IMR-90 (cell line): ENCODE data around the gene OSBP. TPM values are rescaled to one million over a fixed set of nuclear protein-coding genes. Genes with fewer than 3 reads are reported as not detected.

Experiments
- ATAC-seq: fragments of 200-7000 bp; cut with Tn5 transposase; 2 replicates; pipeline ENCODE4 v1.9.1; 2020; ENCODE audit warnings: low read depth, mild to moderate bottlenecking, moderate library complexity
- BruUV-seq: library from RNA; stranded (reverse); fragments of 400-500 nt; replicated peaks from 2 replicates; lab custom pipeline; 2021; lab: Mats Ljungman, UMichigan
- CTCF ChIA-PET: fragments of 300-600 bp; formaldehyde crosslinking; extraction: SDS; loops from one replicate; lab custom pipeline; 2021; ENCODE audit warnings: antibody characterized with exemption; lab: Yijun Ruan, JAX
- POLR2A ChIA-PET: fragments of 300-600 bp; sonication (Branson Sonifier 250); formaldehyde crosslinking; loops from one replicate; lab custom pipeline; 2022; ENCODE audit warnings: antibody characterized with exemption; ENCODE audit not compliant: unreplicated experiment; lab: Charles Lee
- DNase-seq: peaks from one replicate; pipeline ENCODE4 v3.0.0; 2013
- H2AFZ ChIP-seq: replicated peaks from 2 replicates; pipeline ENCODE3; 2013; ENCODE audit warnings: low read length, mild to moderate bottlenecking; ENCODE audit not compliant: poor library complexity
- H2AK5ac ChIP-seq: 2 replicates; pipeline ENCODE4 v1.6.1; 2013; ENCODE audit warnings: low read depth, low read length, inconsistent platforms
- H2AK9ac ChIP-seq: replicated peaks from 2 replicates; pipeline ENCODE3; 2013; ENCODE audit warnings: mild to moderate bottlenecking, low read depth, low read length, moderate library complexity; ENCODE audit not compliant: poor library complexity
- H2BK120ac ChIP-seq: 2 replicates; pipeline ENCODE4 v1.6.1; 2013; ENCODE audit warnings: low read depth, low read length, inconsistent platforms
- H2BK15ac ChIP-seq: 3 replicates; pipeline ENCODE4 v1.6.1; 2013; ENCODE audit warnings: low read depth, low read length, inconsistent platforms
- H2BK20ac ChIP-seq: 2 replicates; pipeline ENCODE4 v1.6.1; 2013; ENCODE audit warnings: low read depth, mild to moderate bottlenecking, inconsistent platforms, low read length, moderate library complexity
- H2BK5ac ChIP-seq: 2 replicates; pipeline ENCODE4 v1.6.1; 2013; ENCODE audit warnings: mild to moderate bottlenecking, low read depth, low read length, inconsistent platforms; ENCODE audit not compliant: poor library complexity, severe bottlenecking
- H3K14ac ChIP-seq: replicated peaks from 2 replicates; pipeline ENCODE4 v1.6.1; 2013; ENCODE audit warnings: low read depth, low read length, inconsistent platforms
- H3K18ac ChIP-seq: 2 replicates; pipeline ENCODE4 v1.6.1; 2013; ENCODE audit warnings: low read depth, low read length, control low read depth
- H3K23ac ChIP-seq: 2 replicates; pipeline ENCODE4 v1.6.1; 2013; ENCODE audit warnings: low read depth, low read length, inconsistent platforms
- H3K27ac ChIP-seq: 2 replicates; pipeline ENCODE4 v1.5.1; 2013; ENCODE audit warnings: mild to moderate bottlenecking, control low read depth, low read length; ENCODE audit not compliant: insufficient read depth
- H3K27me3 ChIP-seq: 2 replicates; pipeline ENCODE4 v1.6.1; 2013; ENCODE audit warnings: low read length; ENCODE audit not compliant: control insufficient read depth, insufficient read depth
- H3K36me3 ChIP-seq: 2 replicates; pipeline ENCODE4 v1.6.1; 2013; ENCODE audit warnings: low read length, mixed read lengths; ENCODE audit not compliant: control insufficient read depth, insufficient read depth
- H3K4ac ChIP-seq: 2 replicates; pipeline ENCODE4 v1.6.1; 2013; ENCODE audit warnings: low read depth, low read length, inconsistent platforms
- H3K4me1 ChIP-seq: 2 replicates; pipeline ENCODE4 v1.6.1; 2013; ENCODE audit warnings: low read length, mixed read lengths; ENCODE audit not compliant: control insufficient read depth, insufficient read depth
- H3K4me2 ChIP-seq: 2 replicates; pipeline ENCODE4 v1.6.1; 2013; ENCODE audit warnings: low read depth, mild to moderate bottlenecking, control low read depth, low read length, moderate library complexity
- H3K4me3 ChIP-seq: 2 replicates; pipeline ENCODE4 v1.5.1; 2013; ENCODE audit warnings: low read depth, mild to moderate bottlenecking, control low read depth, low read length, moderate library complexity; ENCODE audit not compliant: insufficient read depth
- H3K56ac ChIP-seq: 2 replicates; pipeline ENCODE4 v1.6.1; 2013; ENCODE audit warnings: low read length, inconsistent platforms; ENCODE audit not compliant: insufficient read depth; ENCODE audit errors: extremely low read depth
- H3K79me1 ChIP-seq, 2 experiments: 2 replicates each; pipeline ENCODE4 v1.6.1; 2013; ENCODE audit warnings: low read length in 2 of 2, inconsistent platforms in 1 of 2, low read depth in 1 of 2
- H3K9ac ChIP-seq: 2 replicates; pipeline ENCODE4 v1.6.1; 2013; ENCODE audit warnings: low read depth, low read length, control low read depth
- H3K9me1 ChIP-seq: 2 replicates; pipeline ENCODE4 v1.6.1; 2013; ENCODE audit warnings: low read length, inconsistent platforms; ENCODE audit not compliant: insufficient read depth
- H3K9me3 ChIP-seq: 2 replicates; pipeline ENCODE4 v1.6.1; 2013; ENCODE audit warnings: low read length; ENCODE audit not compliant: control insufficient read depth, insufficient read depth
- H4K20me1 ChIP-seq: 2 replicates; pipeline ENCODE4 v1.6.1; 2013; ENCODE audit warnings: low read length, inconsistent platforms; ENCODE audit not compliant: insufficient read depth
- H4K5ac ChIP-seq: 2 replicates; pipeline ENCODE4 v1.6.1; 2013; ENCODE audit warnings: mild to moderate bottlenecking, low read depth, low read length, control low read depth
- H4K8ac ChIP-seq, 2 experiments: 2 replicates each; pipeline ENCODE4 v1.6.1; 2013; ENCODE audit warnings: low read depth in 2 of 2, low read length in 2 of 2, control low read depth in 1 of 2, inconsistent platforms in 1 of 2
- H4K91ac ChIP-seq: 2 replicates; pipeline ENCODE4 v1.6.1; 2013; ENCODE audit warnings: low read depth, low read length, inconsistent platforms; ENCODE audit not compliant: insufficient read depth
- BHLHE40 ChIP-seq: fragments of 150-350 bp; IDR thresholded peaks from 2 replicates; pipeline ENCODE4 v1.6.1; 2016; ENCODE audit warnings: mild to moderate bottlenecking, low read depth, low read length
- CHD1 ChIP-seq: IDR thresholded peaks from 2 replicates; pipeline ENCODE4 v1.6.1; 2012; ENCODE audit warnings: low read depth, low read length, improper control_type of control experiment
- FOS ChIP-seq: fragments of 150-350 bp; IDR thresholded peaks from 2 replicates; pipeline ENCODE4 v1.6.1; 2016; ENCODE audit warnings: low read depth, low read length
- MAFK ChIP-seq: IDR thresholded peaks from 2 replicates; pipeline ENCODE4 v1.6.1; 2012; ENCODE audit warnings: low read depth, low read length, improper control_type of control experiment
- MAZ ChIP-seq: IDR thresholded peaks from 2 replicates; pipeline ENCODE4 v1.6.1; 2012; ENCODE audit warnings: low read depth, mild to moderate bottlenecking, low read length, improper control_type of control experiment, moderate library complexity, borderline replicate concordance
- MXI1 ChIP-seq: IDR thresholded peaks from 2 replicates; pipeline ENCODE4 v1.6.1; 2012; ENCODE audit warnings: low read depth, mild to moderate bottlenecking, low read length, moderate library complexity, borderline replicate concordance
- NFE2L2 ChIP-seq: fragments of 150-350 bp; IDR thresholded peaks from 2 replicates; pipeline ENCODE4 v1.6.1; 2016; ENCODE audit warnings: low read depth, mild to moderate bottlenecking, low read length
- POLR2A ChIP-seq: IDR thresholded peaks from 2 replicates; pipeline ENCODE4 v1.6.1; 2012; ENCODE audit warnings: mild to moderate bottlenecking, low read depth, low read length
- RAD21 ChIP-seq: IDR thresholded peaks from 2 replicates; pipeline ENCODE4 v1.6.1; 2012; ENCODE audit warnings: low read length, improper control_type of control experiment
- RCOR1 ChIP-seq: IDR thresholded peaks from 2 replicates; pipeline ENCODE4 v1.6.1; 2012; ENCODE audit warnings: mild to moderate bottlenecking, low read length, improper control_type of control experiment; ENCODE audit not compliant: insufficient replicate concordance
- RFX5 ChIP-seq: IDR thresholded peaks from 2 replicates; pipeline ENCODE4 v1.8.0; 2012; ENCODE audit warnings: low read depth, mild to moderate bottlenecking, low read length, moderate library complexity
- SMC3 ChIP-seq: fragments of 150-350 bp; IDR thresholded peaks from 2 replicates; pipeline ENCODE4 v1.6.1; 2016; ENCODE audit warnings: low read depth, mild to moderate bottlenecking, antibody characterized with exemption, low read length, moderate library complexity
- WGBS, 2 experiments: methylation state at CpG; one replicate each; pipeline versions ENCODE4 v1.1.5 to v1.1.7; 2013; ENCODE audit warnings: missing lambda C conversion rate in 2 of 2; ENCODE audit not compliant: insufficient read length in 1 of 2; ENCODE audit errors: extremely low coverage in 2 of 2; 5-methylcytosine and 5-hydroxymethylcytosine counted together
- dilution Hi-C: fragments of 300-500 bp; cut with HindIII; formaldehyde crosslinking; loops from one replicate; pipeline ENCODE4 v1.14.3; 2018; ENCODE audit warnings: low sequenced_read_pairs; ENCODE audit not compliant: unreplicated experiment
- in situ Hi-C: fragments of 300-500 bp; cut with MboI; formaldehyde crosslinking; loops from 3 replicates; pipeline ENCODE4 v1.14.3; 2019; ENCODE audit warnings: low sequenced_read_pairs, inconsistent platforms, mixed read lengths
- intact Hi-C: fragments of 100-400 bp; cut with micrococcal nuclease; formaldehyde crosslinking; loops from 2 replicates; pipeline ENCODE4 v1.10.0; 2022
- polyA plus RNA-seq, 3 experiments: library from polyadenylated mRNA; depleted of rRNA; stranded (reverse); fragments of >200 nt; gene quantifications; 2 replicates each; pipeline ENCODE4 v1.2.3, GENCODE V29; 2012; ENCODE audit warnings: low replicate concordance in 1 of 3
- total RNA-seq: library from RNA; depleted of rRNA; stranded (reverse); fragments of >200 nt; gene quantifications from 2 replicates; pipeline ENCODE4 v1.2.3, GENCODE V29; 2012
- TF ChIP-seq, protein P1 (sequence below): fragments of 150-350 bp; IDR thresholded peaks from 2 replicates; pipeline ENCODE4 v1.6.1; 2016; ENCODE audit warnings: low read depth, mild to moderate bottlenecking, low read length, moderate library complexity, borderline replicate concordance
- TF ChIP-seq, protein P2 (sequence below): conservative IDR thresholded peaks from 2 replicates; pipeline ENCODE4 v1.5.1; 2012; ENCODE audit warnings: mild to moderate bottlenecking, low read depth, low read length, improper control_type of control experiment
- TF ChIP-seq, protein P3 (sequence below): fragments of 150-350 bp; IDR thresholded peaks from 2 replicates; pipeline ENCODE4 v1.6.1; 2017; ENCODE audit warnings: mild to moderate bottlenecking, antibody characterized with exemption, low read length, low read depth

The OSBP gene
- total and polyA plus RNA-seq, 2 of the 4 experiments (the other 2 are of a cell fraction) = 22.1 to 27.4 TPM

DNA sequence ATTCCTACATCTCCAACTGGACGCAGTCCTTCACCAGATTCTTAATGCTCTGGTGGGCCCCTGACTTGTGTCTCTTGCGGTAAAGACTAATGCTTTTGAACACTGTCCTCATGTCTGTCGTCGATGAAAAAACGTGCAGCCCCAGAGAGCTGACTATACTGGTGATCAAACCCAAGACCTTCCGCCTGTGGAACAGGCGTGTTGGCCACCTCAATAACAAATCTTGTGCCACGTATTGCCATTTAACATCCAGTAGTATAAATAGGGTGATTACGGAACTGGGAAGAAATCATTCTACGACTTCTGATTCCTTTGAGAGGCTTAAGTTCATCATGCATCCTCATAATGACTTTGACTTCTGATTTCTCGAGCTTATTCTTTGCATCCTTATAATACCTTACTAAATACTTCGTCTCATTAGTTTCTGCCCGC lies 58.6 kb downstream of the OSBP start:
- Histone ChIP-seq H2AFZ (peak overlapping the region; percentile 85), H3K4me1 (peaks cover 3% of the 10 kb centered on the region; the same call in 1 of the 2 replicates), H3K9ac (peak overlapping the region; percentile 36), H3K79me1 (no peaks in the 10 kb centered on the region), H3K9me3 (no peaks in the 10 kb centered on the region), H3K14ac (peak overlapping the region; percentile 37; the same call in 1 of the 2 replicates), H2BK15ac (no peak overlapping the region; the same call in 2 of the 3 replicates), H2BK120ac (peak overlapping the region; percentile 54), H3K36me3 (no peaks in the 10 kb centered on the region), H3K18ac (no peak overlapping the region), H3K4me2 (peak overlapping the region; percentile 24), H2AK5ac (no peak overlapping the region), H4K5ac (peak overlapping the region; percentile 19; the same call in 1 of the 2 replicates), H2AK9ac (peak overlapping the region; percentile 62), H3K4me3 (peak overlapping the region; percentile 20; the same call in 1 of the 2 replicates), H3K23ac (peak overlapping the region; percentile 61), H3K27me3 (no peaks in the 10 kb centered on the region), H2BK20ac (peak overlapping the region; percentile 22; the same call in 1 of the 2 replicates), H2BK5ac (peak overlapping the region; percentile 39), H3K9me1 (no peaks in the 10 kb centered on the region), H3K56ac (peak overlapping the region; percentile 45; the same call in 1 of the 2 replicates), H3K27ac (peak overlapping the region; percentile 23; the same call in 1 of the 2 replicates), H4K20me1 (no peaks in the 10 kb centered on the region; the same call in 1 of the 2 replicates), H4K8ac (peak overlapping the region in 1 of 2 experiments; percentile 48; a peak in 2 of 4 replicates), H3K4ac (peak overlapping the region; percentile 51), H4K91ac (no peak overlapping the region)
- intact Hi-C loops (loop anchor here (2.0 to 10.0 kb wide), 2 partner anchors 60 to 982 kb away; partner anchors contain the start of genes LPXN and ZFP91), in situ Hi-C loops (loop anchor here (10.0 to 25.0 kb wide), 2 partner anchors 248 to 970 kb away; partner anchors contain the start of genes LPXN and ZFP91), dilution Hi-C loops (no loop called here)
- ATAC-seq (peak; percentile 0), DNase-seq (no peak)
- CTCF ChIA-PET = no interaction called here
- POLR2A ChIA-PET = no interaction called here
- no TSS peak for BruUV-seq
- WGBS, 2 experiments = 17% methylated on average over 1 of the region's 13 CpGs; no CpG with 5 or more reads in 1 of the 2 experiments
- TF ChIP-seq MAFK (no peak), RCOR1 (no peak), RFX5 (no peak), SMC3 (no peak), FOS (no peak), RAD21 (no peak), POLR2A (no peak), CHD1 (no peak), MXI1 (no peak), NFE2L2 (no peak), MAZ (no peak), BHLHE40 (no peak; the same call in 1 of the 2 replicates)
- TF ChIP-seq, protein P1, sequence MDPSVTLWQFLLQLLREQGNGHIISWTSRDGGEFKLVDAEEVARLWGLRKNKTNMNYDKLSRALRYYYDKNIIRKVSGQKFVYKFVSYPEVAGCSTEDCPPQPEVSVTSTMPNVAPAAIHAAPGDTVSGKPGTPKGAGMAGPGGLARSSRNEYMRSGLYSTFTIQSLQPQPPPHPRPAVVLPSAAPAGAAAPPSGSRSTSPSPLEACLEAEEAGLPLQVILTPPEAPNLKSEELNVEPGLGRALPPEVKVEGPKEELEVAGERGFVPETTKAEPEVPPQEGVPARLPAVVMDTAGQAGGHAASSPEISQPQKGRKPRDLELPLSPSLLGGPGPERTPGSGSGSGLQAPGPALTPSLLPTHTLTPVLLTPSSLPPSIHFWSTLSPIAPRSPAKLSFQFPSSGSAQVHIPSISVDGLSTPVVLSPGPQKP = no peak
- TF ChIP-seq, protein P2, sequence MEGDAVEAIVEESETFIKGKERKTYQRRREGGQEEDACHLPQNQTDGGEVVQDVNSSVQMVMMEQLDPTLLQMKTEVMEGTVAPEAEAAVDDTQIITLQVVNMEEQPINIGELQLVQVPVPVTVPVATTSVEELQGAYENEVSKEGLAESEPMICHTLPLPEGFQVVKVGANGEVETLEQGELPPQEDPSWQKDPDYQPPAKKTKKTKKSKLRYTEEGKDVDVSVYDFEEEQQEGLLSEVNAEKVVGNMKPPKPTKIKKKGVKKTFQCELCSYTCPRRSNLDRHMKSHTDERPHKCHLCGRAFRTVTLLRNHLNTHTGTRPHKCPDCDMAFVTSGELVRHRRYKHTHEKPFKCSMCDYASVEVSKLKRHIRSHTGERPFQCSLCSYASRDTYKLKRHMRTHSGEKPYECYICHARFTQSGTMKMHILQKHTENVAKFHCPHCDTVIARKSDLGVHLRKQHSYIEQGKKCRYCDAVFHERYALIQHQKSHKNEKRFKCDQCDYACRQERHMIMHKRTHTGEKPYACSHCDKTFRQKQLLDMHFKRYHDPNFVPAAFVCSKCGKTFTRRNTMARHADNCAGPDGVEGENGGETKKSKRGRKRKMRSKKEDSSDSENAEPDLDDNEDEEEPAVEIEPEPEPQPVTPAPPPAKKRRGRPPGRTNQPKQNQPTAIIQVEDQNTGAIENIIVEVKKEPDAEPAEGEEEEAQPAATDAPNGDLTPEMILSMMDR = no peak
- TF ChIP-seq, protein P3, sequence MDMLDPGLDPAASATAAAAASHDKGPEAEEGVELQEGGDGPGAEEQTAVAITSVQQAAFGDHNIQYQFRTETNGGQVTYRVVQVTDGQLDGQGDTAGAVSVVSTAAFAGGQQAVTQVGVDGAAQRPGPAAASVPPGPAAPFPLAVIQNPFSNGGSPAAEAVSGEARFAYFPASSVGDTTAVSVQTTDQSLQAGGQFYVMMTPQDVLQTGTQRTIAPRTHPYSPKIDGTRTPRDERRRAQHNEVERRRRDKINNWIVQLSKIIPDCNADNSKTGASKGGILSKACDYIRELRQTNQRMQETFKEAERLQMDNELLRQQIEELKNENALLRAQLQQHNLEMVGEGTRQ = no peak
